ELR (cell line): Measurements from ENCODE around the gene FNDC11.

Source experiments
- DNase-seq: peaks from one replicate; pipeline ENCODE4 v3.0.0-alpha.2; 2015; ENCODE audit warnings: low read depth

FNDC11 gene

GRCh38 chr20:63539441-63540370, 14.3 kb upstream of the FNDC11 start:
- no peak for DNase-seq

GRCh38 chr20:63540417-63541186, 13.4 kb upstream of the FNDC11 start:
- DNase-seq: peak; percentile 44

DNA sequence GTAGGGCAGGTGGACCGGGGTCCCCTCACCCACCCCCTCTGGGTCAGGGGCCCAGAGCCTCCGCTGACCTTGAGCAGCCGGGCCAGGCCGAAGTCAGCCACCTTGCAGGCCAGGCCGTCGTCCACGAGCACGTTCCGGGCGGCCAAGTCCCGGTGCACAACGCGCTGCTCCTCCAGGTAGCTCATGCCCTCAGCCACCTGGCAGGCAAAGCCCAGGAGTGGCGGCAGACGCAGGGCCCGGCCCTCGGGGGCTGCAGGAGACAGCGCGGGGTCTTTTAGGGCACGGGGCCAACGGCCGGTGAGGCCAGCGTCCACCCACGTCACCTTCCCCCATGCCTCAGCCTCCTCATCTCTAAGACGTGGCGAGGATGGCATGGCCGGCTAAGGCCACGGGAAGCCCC, 12.6 kb upstream of the FNDC11 start:
- DNase-seq: no peak

DNA sequence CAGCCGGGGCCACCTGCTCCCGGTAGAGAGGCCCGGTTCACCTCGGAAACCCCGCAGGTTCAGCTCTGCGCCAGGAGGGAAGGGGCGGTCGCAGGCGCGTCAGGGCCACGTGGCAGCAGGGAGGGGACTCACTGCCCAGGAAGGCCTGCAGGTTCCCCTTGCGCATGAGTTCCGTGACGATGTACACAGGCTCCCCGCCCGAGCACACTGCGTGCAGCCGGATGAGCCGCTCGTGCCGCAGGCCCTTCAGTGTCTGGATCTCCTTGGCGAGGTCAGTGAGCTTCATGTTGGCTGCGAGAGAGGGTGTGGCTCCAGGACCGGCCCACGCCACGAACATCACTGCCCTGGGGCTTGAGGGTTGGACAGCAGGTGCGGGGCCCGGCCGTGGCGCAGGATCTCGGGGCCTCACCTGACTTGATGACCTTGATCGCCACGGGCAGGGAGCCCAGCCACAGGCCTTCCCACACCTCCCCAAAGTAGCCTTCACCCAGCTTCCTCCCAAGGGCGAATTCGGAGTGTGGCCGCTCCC, 11.9 kb upstream of the FNDC11 start:
- no peak for DNase-seq

- no peak for DNase-seq
Measured at GRCh38 chr20:63542696-63543095, 11.3 kb upstream of the FNDC11 start.

DNA sequence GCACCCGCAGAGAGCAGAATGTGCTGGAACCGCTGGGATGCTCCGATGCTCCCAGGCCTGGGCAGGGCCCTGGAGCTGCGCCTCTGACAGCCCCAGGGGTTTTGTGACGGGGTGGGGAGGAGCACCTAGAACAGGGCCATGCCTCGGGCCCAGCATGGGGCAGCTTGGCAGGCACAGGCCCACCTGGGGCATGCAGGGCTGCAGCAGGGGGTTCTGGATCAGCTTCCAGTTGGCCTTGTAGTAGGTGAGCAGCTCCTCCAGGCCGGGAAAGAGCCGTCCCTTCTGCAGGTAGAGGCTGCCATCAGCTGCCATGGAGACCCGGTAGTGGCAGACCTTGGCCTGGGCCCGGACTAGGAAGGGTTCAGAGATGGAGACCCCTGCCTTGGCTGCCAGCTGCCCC, 10.8 kb upstream of the FNDC11 start:
- no peak for DNase-seq

DNA sequence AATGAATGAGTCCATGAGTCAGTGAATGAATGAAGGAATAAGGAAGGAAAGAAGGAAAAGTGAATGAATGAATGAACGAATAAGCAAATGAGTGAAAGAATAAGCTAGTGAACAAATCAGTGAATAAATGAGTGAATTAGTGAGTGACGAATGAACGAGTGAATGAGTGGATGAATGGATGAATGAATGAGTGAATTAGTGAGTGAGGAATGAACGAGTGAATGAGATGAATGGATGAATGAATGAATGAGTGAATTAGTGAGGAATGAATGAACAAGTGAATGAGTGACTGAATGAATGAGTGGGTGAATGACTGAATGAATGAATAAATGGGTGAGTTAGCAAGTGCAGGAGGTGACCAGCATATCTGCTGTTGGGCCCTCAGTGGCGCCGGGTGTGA, 10.2 kb upstream of the FNDC11 start:
- no peak for DNase-seq

GRCh38 chr20:63544241-63544957, 9.6 kb upstream of the FNDC11 start:
- no peak for DNase-seq

- DNase-seq: peak; percentile 81
Measured at GRCh38 chr20:63544958-63545516, 8.9 kb upstream of the FNDC11 start.

DNA sequence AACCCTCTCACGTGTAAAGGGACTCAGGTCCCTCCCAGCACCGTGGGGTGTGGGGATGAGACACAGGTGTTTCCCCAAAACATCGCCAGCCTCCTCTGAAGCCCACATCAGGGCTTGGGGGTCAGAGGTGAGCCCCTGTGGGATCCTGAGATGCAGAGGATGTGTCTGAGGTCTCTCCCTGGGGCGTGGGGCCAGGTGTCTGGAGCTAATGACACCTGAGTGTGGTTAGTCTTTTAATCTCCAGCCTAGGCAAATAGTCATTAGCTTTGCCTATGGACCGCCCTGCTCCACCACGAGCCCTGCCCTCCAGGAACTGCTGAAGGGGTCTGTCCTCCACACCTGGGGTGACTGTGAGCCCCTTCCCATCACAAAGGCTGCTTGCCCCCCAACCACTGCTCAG, 8.1 kb upstream of the FNDC11 start:
- DNase-seq: no peak

- DNase-seq: no peak
Measured at GRCh38 chr20:63546256-63546955, 7.6 kb upstream of the FNDC11 start.

- DNase-seq: no peak
Measured at GRCh38 chr20:63546956-63547724, 6.8 kb upstream of the FNDC11 start.

DNA sequence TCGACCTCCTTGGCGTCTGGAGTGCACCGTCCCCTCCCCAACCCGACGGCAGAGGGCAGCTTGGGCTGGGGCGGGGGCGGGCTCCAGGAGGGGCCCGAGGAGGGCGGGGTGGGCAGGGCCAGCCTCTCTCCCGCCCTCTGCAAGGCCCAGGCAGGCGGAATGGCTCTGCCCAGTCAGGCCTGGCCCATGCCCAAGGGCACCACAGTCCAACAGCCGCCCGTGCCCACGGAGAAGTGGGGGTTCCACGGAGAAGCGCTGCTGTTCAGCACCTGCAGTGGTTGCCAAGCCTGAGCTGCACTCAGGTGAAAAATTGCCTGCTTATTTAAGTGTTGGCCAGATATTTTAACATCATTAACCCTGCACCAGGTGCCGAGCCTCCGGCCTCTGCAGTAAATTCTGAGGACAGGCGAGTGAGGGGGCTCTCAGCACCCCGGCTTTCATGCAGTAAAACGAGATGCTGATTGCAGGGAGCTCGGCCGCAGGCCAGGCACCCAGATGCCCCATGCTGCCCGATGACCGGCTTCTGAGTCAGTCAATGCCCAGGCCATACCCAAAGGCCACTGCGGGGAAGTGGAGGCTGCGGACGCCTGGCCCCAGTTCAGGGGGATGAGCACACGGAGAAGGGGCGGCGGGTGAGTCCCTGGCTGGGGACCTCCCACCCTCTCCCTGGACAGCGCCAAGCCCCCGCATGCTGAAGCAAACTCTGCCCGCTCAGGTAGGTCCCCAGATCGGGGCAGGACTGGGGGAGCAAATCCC, 6.1 kb upstream of the FNDC11 start, which contains the start of gene SRMS:
SRMS (minus strand) TSS at position 25 of the 756 bp plus-strand sequence. CDS start 286 bp downstream, outside the sequence.
- DNase-seq: no peak

DNA sequence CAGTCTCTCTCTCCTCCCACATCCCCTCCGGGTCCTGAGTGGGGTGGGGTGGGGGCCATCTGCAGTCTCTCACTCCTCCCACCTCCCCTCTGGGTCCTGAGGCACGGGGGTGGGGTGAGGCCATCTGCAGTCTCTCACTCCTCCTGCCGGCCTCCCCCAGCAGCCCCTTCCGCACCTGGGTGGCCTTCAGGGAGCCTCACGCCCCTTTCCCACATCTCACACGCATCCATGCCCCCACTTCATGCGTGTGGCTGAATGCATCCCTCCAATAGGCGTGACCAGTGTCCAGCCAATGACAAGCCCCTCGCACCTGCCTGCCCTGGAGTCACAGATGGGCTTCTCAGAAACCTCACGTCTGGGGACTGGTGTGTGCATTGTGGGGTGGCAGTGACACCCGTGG, 5.4 kb upstream of the FNDC11 start:
- DNase-seq: no peak

- no peak for DNase-seq
Measured at GRCh38 chr20:63549019-63549418, 4.9 kb upstream of the FNDC11 start.

DNA sequence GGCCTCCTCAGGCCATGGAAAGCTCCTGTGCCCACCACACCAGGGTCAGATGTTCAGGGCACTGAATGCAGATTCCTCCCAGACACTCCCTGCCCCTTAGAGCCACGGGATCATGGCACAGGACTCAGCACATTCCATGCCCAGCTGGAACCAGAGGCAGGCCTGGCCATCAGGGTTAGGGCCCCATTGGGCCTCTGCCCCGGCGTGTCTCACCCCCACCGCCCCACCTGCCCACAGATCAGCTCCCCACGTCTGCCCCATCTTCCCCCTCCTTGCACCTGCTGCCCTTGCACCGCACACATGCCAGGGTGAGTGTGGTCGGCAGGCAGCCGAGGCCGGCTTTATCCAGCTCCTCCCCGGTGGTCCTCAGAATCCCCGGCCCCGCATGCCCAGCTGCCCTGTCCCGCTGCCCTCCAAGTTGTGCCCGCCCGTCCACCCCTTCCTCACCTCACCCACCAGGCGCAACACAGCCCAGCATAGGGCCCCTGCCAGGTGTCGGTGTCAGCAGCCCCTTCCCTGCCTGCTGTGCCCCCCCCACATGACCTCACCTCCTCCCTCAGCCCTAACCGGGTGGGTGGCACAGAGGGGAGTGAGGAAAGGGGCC, 4.2 kb upstream of the FNDC11 start:
- no peak for DNase-seq

DNA sequence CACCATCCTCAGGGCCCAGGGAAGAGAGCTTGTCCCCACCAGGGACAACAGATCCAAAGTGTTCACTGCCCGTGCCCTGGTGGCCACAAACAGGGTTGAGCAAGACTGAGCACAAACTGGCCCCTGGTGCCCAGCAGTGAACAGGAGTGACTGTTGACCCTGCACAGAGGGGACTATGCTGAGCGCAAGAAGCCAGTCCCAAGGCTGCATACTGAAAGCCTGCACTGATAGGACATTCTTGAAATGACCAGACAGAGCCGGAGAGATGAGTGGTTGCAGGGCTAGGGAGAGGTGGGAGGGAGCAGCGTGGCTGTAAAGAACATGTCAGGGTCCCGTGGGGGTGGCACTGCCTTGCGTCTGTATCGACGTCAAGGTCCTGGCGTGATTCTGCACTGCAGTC, 2.9 kb upstream of the FNDC11 start:
- no peak for DNase-seq

DNA sequence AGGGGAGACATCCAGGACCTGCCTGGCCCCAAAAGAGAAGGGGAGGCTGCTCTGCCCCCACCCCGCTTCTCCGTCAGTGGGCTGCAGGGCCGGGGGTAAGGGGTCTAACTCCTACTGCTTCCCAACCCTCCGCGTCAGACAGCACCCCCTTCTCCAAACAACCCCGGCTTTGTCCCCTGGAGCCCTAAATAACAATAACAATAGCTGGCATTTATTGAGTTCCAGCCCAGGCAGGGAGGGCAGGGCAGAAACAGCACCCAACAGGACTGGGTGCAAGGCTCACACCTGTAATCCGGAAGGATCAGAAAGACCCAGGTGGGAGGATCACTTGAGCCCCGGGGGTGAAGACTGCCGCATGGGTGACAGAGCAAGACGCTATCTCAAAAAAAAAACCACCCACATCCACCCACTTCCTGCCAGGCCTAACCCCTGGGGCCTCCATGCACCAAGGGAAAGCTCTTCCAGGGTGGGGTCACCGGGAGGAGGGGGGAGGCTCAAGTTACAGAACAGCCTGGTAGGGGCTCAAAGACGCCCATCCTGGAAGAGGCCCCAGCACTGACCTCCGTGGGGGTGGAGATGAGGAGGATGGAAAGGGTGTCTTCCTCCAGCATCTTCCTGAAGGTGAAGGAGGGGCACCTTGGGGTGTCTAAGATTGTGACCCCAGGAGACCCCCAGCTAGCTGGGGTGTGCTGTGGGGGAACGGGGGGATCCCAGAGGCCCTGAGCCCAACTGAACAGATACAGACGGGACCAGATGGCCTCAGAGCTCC, 1.3 kb upstream of the FNDC11 start:
- DNase-seq: no peak
